Gastrocnemius medialis (tissue), 4 donors: ENCODE measurements around the gene TSNAX.

Source experiments
- POLR2A ChIP-seq, 2 donors: fragments of 450-650 bp; IDR thresholded peaks; one replicate each; pipeline ENCODE4 v1.6.1; 2017; ENCODE audit warnings: antibody characterized with exemption in 2 of 2, mild to moderate bottlenecking in 2 of 2, moderate library complexity in 2 of 2
- TF ChIP-seq, protein P1 (sequence below), 5 experiments: fragments of 450-650 bp in 3 of 5; fragments of 200-600 bp in 2 of 5; sonication (generic) in 2 of 5; IDR thresholded peaks in 4 of 5; conservative IDR thresholded peaks in 1 of 5; 1 replicate in 4 of 5; 2 replicates in 1 of 5; pipeline ENCODE4 v1.5.1; 2016 to 2019; ENCODE audit warnings: antibody characterized with exemption in 5 of 5, mild to moderate bottlenecking in 3 of 5, moderate library complexity in 3 of 5

DNA sequence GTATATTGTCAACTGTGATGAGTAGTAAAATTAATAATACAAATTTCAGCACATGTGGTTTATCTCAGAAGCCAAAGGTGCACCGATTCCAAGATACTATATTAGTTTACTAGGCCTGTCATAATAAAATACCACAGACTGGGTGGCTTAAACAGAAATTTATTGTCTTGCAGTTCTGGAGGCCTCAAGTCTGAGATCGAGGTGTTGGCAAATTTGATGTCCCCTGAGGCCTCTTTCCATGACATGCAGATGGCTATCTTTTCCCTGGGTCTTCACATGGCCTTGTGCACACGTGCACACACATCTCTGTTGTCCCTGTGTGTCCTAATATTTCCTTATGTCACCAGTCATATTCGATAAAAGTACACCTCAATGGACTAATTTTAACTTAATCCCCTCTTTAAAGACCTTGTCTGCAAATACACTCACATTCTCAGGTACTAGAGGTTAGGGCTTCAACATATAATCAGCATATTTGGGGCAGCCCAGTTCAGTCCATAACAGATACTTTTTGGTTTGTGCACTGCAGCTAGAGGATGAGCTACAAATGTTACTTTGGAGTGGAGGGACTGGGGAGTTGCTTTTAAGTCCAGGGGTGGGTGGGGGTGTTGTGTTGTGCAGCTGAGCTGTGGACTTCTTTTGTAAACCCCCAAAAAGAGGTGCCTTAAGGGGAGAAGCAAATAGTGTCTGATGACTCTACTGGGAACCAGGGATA lies 21.4 kb downstream of the TSNAX start:
- TF ChIP-seq, protein P1, sequence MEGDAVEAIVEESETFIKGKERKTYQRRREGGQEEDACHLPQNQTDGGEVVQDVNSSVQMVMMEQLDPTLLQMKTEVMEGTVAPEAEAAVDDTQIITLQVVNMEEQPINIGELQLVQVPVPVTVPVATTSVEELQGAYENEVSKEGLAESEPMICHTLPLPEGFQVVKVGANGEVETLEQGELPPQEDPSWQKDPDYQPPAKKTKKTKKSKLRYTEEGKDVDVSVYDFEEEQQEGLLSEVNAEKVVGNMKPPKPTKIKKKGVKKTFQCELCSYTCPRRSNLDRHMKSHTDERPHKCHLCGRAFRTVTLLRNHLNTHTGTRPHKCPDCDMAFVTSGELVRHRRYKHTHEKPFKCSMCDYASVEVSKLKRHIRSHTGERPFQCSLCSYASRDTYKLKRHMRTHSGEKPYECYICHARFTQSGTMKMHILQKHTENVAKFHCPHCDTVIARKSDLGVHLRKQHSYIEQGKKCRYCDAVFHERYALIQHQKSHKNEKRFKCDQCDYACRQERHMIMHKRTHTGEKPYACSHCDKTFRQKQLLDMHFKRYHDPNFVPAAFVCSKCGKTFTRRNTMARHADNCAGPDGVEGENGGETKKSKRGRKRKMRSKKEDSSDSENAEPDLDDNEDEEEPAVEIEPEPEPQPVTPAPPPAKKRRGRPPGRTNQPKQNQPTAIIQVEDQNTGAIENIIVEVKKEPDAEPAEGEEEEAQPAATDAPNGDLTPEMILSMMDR (IDR thresholded peaks at IDR 0.05 in 4 of 5, conservative IDR thresholded peaks at IDR 0.05 in 1 of 5), result no peak
- no peak for TF ChIP-seq POLR2A (IDR thresholded peaks at IDR 0.05)
